HCT116 (cell line): ENCODE measurements around the gene CT47C1. TPM values are rescaled to one million over a fixed set of nuclear protein-coding genes. Genes with fewer than 3 reads are reported as not detected.

Experiments
- ATAC-seq: fragments of 200-7000 bp; cut with Tn5 transposase; 2 replicates; pipeline ENCODE4 v1.9.1; 2020; ENCODE audit warnings: mild to moderate bottlenecking, moderate library complexity
- BruUV-seq: library from RNA; stranded (reverse); fragments of 400-500 nt; replicated peaks from 2 replicates; lab custom pipeline; 2021; lab: Mats Ljungman, UMichigan
- CTCF ChIA-PET: fragments of 300-600 bp; sonication (Branson Sonifier 250); formaldehyde crosslinking; loops from one replicate; lab custom pipeline; 2021; ENCODE audit warnings: antibody characterized with exemption; lab: Charles Lee
- POLR2A ChIA-PET: fragments of 300-600, 350-600 bp; sonication (Branson Sonifier 250); formaldehyde crosslinking; loops from one replicate; lab custom pipeline; 2021; ENCODE audit warnings: antibody characterized with exemption; lab: Charles Lee
- RAD21 ChIA-PET, 2 experiments: fragments of 300-600 bp; sonication (Branson Sonifier 250); formaldehyde crosslinking; loops; one replicate each; lab custom pipeline; 2023; ENCODE audit warnings: low total read pairs in 2 of 2; ENCODE audit not compliant: uncharacterized antibody in 2 of 2, unreplicated experiment in 2 of 2, low non-redundant PET in 1 of 2; lab: Charles Lee
- DNase-seq: peaks from one replicate; pipeline ENCODE4 v3.0.0-alpha.2; 2010; ENCODE audit warnings: low read depth, low spot score
- H2AFZ ChIP-seq: fragments of 200-600 bp; shearing (Covaris generic), sonication (generic); 2 replicates; pipeline ENCODE4 v1.6.1; 2017; ENCODE audit warnings: low read depth, mixed run types, mixed read lengths, antibody characterized with exemption, low read length; ENCODE audit not compliant: poor library complexity, severe bottlenecking
- H3K27ac ChIP-seq: 2 replicates; pipeline ENCODE4 v1.5.1; 2012; ENCODE audit warnings: low read depth, low read length
- H3K27me3 ChIP-seq: fragments of 200-600 bp; sonication (generic); 2 replicates; pipeline ENCODE4 v1.6.1; 2016; ENCODE audit warnings: mixed run types, low read length, mixed read lengths; ENCODE audit not compliant: insufficient read depth
- H3K36me3 ChIP-seq, 2 experiments: fragments of 200-500 bp in 1 of 2; fragments of 200-600 bp in 1 of 2; sonication (Bioruptor generic) in 1 of 2; sonication (generic) in 1 of 2; 2 replicates each; pipeline versions ENCODE4 v1.5.1 to v1.6.1; 2014 to 2016; ENCODE audit warnings: low read length in 2 of 2, inconsistent platforms in 1 of 2, mixed read lengths in 1 of 2, mixed run types in 1 of 2; ENCODE audit not compliant: insufficient read depth in 2 of 2, control insufficient read depth in 1 of 2
- H3K4me1 ChIP-seq, 2 experiments: fragments of 200-600 bp in 1 of 2; sonication (generic) in 1 of 2; 2 replicates each; pipeline versions ENCODE4 v1.5.1 to v1.6.1; 2012 to 2017; ENCODE audit warnings: low read length in 2 of 2, inconsistent platforms in 1 of 2, mild to moderate bottlenecking in 1 of 2, mixed read lengths in 1 of 2, mixed run types in 1 of 2, moderate library complexity in 1 of 2; ENCODE audit not compliant: insufficient read depth in 2 of 2, control insufficient read depth in 1 of 2
- H3K4me2 ChIP-seq: fragments of 200-600 bp; sonication (generic); 2 replicates; pipeline ENCODE4 v1.6.1; 2017; ENCODE audit warnings: mixed run types, low read length, mixed read lengths
- H3K4me3 ChIP-seq, 2 experiments: fragments of 200-600 bp in 1 of 2; sonication (generic) in 1 of 2; replicated peaks in 1 of 2; 2 replicates each; pipeline ENCODE4 v1.5.1; 2011 to 2016; ENCODE audit warnings: low read length in 2 of 2, control low read depth in 1 of 2, low read depth in 1 of 2, mild to moderate bottlenecking in 1 of 2, mixed read lengths in 1 of 2, mixed run types in 1 of 2
- H3K79me2 ChIP-seq: fragments of 200-600 bp; sonication (generic); 2 replicates; pipeline ENCODE4 v1.6.1; 2017; ENCODE audit warnings: mild to moderate bottlenecking, mixed run types, low read length, moderate library complexity, mixed read lengths; ENCODE audit not compliant: insufficient read depth
- H3K9ac ChIP-seq: fragments of 200-600 bp; sonication (generic); 2 replicates; pipeline ENCODE4 v1.6.1; 2016; ENCODE audit warnings: low read length, mixed read lengths
- H3K9me2 ChIP-seq: fragments of 200-600 bp; sonication (generic), shearing (Covaris generic); 2 replicates; pipeline ENCODE4 v1.6.1; 2017; ENCODE audit warnings: mixed run types, mild to moderate bottlenecking, moderate library complexity; ENCODE audit not compliant: insufficient read depth
- H3K9me3 ChIP-seq, 2 experiments: fragments of 200-500 bp in 1 of 2; fragments of 200-600 bp in 1 of 2; sonication (Bioruptor generic) in 1 of 2; sonication (generic) in 1 of 2; 2 replicates each; pipeline ENCODE4 v1.6.1; 2014 to 2017; ENCODE audit warnings: low read length in 2 of 2, mixed read lengths in 2 of 2, inconsistent platforms in 1 of 2, low read depth in 1 of 2, mild to moderate bottlenecking in 1 of 2, mixed run types in 1 of 2, moderate library complexity in 1 of 2; ENCODE audit not compliant: control insufficient read depth in 1 of 2, insufficient read depth in 1 of 2
- H4K20me1 ChIP-seq: fragments of 200-600 bp; sonication (generic), shearing (Covaris generic); 2 replicates; pipeline ENCODE4 v1.6.1; 2017; ENCODE audit warnings: mixed run types, mild to moderate bottlenecking, moderate library complexity; ENCODE audit not compliant: insufficient read depth
- CEBPB ChIP-seq: IDR thresholded peaks from 2 replicates; pipeline ENCODE4 v1.6.1; 2012; ENCODE audit warnings: low read depth
- EGR1 ChIP-seq: IDR thresholded peaks from 2 replicates; pipeline ENCODE4 v1.6.1; 2012; ENCODE audit warnings: low read depth
- ELF1 ChIP-seq: IDR thresholded peaks from 2 replicates; pipeline ENCODE4 v1.6.1; 2012; ENCODE audit warnings: low read depth, borderline replicate concordance
- FOSL1 ChIP-seq: IDR thresholded peaks from 2 replicates; pipeline ENCODE4 v1.6.1; 2012; ENCODE audit warnings: low read depth
- SIN3A ChIP-seq: IDR thresholded peaks from 2 replicates; pipeline ENCODE4 v1.6.1; 2012; ENCODE audit warnings: low read depth
- SRF ChIP-seq: IDR thresholded peaks from 2 replicates; pipeline ENCODE4 v1.6.1; 2012; ENCODE audit warnings: low read depth
- YY1 ChIP-seq: IDR thresholded peaks from 2 replicates; pipeline ENCODE4 v1.6.1; 2011; ENCODE audit warnings: low read length, low read depth, moderate library complexity, mild to moderate bottlenecking; ENCODE audit not compliant: insufficient replicate concordance; ENCODE audit errors: extremely low read depth
- ZFX ChIP-seq: fragments of 450-650 bp; IDR thresholded peaks from 2 replicates; pipeline ENCODE4 v1.6.1; 2017
- intact Hi-C: fragments of 100-400 bp; cut with micrococcal nuclease; formaldehyde crosslinking; loops from 2 replicates; pipeline ENCODE4 v1.10.0; 2022
- total RNA-seq: library from RNA; stranded (reverse); gene quantifications from one replicate; pipeline ENCODE4 v1.2.1, GENCODE V29; 2021; ENCODE audit not compliant: unreplicated experiment
- TF ChIP-seq, protein P1 (sequence below), 3 experiments: fragments of 200-600 bp in 1 of 3; sonication (generic) in 1 of 3; IDR thresholded peaks in 2 of 3; conservative IDR thresholded peaks in 1 of 3; 2 replicates each; pipeline ENCODE4 v1.5.1; 2012 to 2017; ENCODE audit warnings: low read depth in 2 of 3, low read length in 2 of 3, antibody characterized with exemption in 1 of 3, borderline replicate concordance in 1 of 3, control low read depth in 1 of 3, mild to moderate bottlenecking in 1 of 3, mixed read lengths in 1 of 3, mixed run types in 1 of 3, moderate library complexity in 1 of 3; ENCODE audit not compliant: insufficient read depth in 1 of 3
- TF ChIP-seq, protein P2 (sequence below): IDR thresholded peaks from 2 replicates; pipeline ENCODE4 v1.6.1; 2012
- TF ChIP-seq, protein P3 (sequence below): IDR thresholded peaks from 2 replicates; pipeline ENCODE4 v1.6.1; 2012

The CT47C1 gene
- total RNA-seq, 1 experiment from 2014 or later, result not detected

DNA sequence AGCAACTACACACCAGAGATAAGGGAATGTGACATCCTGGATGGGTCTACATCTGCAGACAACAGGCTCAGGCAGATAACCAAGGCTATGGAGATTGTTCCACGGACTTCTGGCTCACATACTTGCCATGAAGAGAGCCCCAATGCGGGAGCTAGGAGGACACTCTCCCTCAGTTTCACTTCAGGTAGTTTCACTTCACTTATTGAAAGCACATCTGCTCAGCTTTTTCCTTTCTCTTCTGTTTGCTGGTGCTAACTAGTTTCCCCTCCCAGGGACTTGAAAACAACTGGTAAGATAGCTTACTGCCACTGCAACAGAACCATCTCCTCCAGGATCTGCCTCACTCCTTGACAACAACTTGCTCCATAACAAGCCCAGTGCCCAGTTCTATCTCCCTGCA is 1.4 kb upstream of the CT47C1 start (continued):
- TF ChIP-seq, protein P1, sequence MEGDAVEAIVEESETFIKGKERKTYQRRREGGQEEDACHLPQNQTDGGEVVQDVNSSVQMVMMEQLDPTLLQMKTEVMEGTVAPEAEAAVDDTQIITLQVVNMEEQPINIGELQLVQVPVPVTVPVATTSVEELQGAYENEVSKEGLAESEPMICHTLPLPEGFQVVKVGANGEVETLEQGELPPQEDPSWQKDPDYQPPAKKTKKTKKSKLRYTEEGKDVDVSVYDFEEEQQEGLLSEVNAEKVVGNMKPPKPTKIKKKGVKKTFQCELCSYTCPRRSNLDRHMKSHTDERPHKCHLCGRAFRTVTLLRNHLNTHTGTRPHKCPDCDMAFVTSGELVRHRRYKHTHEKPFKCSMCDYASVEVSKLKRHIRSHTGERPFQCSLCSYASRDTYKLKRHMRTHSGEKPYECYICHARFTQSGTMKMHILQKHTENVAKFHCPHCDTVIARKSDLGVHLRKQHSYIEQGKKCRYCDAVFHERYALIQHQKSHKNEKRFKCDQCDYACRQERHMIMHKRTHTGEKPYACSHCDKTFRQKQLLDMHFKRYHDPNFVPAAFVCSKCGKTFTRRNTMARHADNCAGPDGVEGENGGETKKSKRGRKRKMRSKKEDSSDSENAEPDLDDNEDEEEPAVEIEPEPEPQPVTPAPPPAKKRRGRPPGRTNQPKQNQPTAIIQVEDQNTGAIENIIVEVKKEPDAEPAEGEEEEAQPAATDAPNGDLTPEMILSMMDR (IDR thresholded peaks at IDR 0.05 in 2 of 3, conservative IDR thresholded peaks at IDR 0.05 in 1 of 3; ENCODE audit: borderline replicate concordance in 1 of 3, insufficient read depth in 1 of 3, low read depth in 2 of 3, low read length in 2 of 3), result no peak
- TF ChIP-seq ELF1, result no peak
- TF ChIP-seq CEBPB, result no peak

DNA sequence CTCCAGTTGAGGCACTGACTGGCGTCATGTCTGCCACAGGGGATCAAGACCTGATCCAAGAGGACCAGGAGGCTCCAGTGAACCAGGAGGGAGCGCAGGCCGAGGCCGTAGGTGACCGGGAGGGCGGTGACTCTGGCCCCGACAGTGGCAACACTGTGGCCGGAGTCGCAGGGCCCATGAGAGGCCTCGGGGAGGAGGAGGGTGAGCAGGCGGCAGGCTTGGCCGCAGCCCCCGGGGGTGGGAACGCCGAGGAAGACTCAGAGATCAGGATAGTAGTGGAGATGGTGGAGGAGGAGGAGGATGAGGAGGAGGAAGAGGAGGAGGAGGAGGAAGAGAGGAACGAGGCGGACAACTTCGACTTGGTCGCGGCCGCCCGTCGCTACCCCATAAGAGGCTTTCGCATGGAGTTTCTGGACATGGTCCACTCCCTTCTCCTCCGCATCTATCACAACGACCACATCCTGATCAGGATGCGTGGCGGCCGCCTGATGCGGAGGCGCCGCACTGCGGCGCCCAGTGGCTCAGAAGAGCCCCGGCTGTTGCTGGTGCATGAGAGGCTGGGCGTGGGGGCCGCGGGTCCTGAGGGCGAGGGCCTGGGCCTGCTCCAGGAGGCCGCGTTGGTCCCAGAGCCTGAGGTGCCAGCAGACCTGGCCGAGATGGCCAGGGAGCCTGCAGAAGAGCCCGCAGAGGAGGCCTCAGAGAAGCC is 560 bp downstream of the CT47C1 start:
- CTCF ChIA-PET, result no interaction called here
- no peaks in the 10 kb centered on the region for H3K4me1 ChIP-seq
- no peaks in the 10 kb centered on the region for H3K27me3 ChIP-seq
- no peak overlapping the region for H3K27ac ChIP-seq
- H3K36me3 ChIP-seq, result no peaks in the 10 kb centered on the region
- H3K79me2 ChIP-seq, result no peaks in the 10 kb centered on the region
- RAD21 ChIA-PET, result no interaction called here
- no peak overlapping the region for H3K9ac ChIP-seq
- TF ChIP-seq SIN3A (no peak), EGR1 (no peak), FOSL1 (no peak), YY1 (no peak), CEBPB (no peak), SRF (no peak), ZFX (no peak)
- TF ChIP-seq, protein P2, sequence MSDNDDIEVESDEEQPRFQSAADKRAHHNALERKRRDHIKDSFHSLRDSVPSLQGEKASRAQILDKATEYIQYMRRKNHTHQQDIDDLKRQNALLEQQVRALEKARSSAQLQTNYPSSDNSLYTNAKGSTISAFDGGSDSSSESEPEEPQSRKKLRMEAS, result no peak
- TF ChIP-seq, protein P3, sequence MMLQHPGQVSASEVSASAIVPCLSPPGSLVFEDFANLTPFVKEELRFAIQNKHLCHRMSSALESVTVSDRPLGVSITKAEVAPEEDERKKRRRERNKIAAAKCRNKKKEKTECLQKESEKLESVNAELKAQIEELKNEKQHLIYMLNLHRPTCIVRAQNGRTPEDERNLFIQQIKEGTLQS, result no peak
- no peaks in the 10 kb centered on the region for H4K20me1 ChIP-seq
- H3K9me3 ChIP-seq, result no peaks in the 10 kb centered on the region
- POLR2A ChIA-PET, result no interaction called here
- ATAC-seq, result no peak
- no peak for DNase-seq
- no peaks in the 10 kb centered on the region for H3K9me2 ChIP-seq
- BruUV-seq, result no TSS peak
- no peak overlapping the region for H2AFZ ChIP-seq
- intact Hi-C loops, result no loop called here
- no peak overlapping the region for H3K4me2 ChIP-seq
- H3K4me3 ChIP-seq, result no peak overlapping the region
